Activated CD8-positive, alpha-beta memory T cell treated with anti-CD3 and anti-CD28 coated beads, Interleukin-2, amount 50 U/mL, for 4 hours (primary cell): ENCODE results near the gene CAMK1D.

Experiments used
- DNase-seq: peaks from one replicate; pipeline ENCODE4 v3.0.0-alpha.2; 2020

The CAMK1D gene

DNA sequence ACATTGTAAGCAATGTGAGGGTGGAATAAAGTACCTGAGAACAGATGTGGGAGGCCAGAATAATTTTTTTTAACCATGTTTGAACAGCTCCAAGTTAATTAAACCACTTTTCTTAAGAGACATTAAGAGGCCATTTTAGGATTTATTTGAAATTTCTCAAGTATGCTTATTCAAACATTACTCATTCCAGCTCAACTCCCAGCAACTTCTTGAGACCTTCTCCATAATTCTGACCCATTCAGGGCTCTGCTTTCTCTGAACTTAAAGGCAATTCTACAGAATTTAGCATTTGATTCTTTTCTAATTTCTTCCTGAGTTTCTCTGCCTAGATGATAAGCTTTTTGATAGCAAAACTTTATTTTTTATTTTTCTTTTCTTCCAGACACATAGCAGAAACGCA lies 314.5 kb downstream of the CAMK1D start:
- DNase-seq: no peak

DNA sequence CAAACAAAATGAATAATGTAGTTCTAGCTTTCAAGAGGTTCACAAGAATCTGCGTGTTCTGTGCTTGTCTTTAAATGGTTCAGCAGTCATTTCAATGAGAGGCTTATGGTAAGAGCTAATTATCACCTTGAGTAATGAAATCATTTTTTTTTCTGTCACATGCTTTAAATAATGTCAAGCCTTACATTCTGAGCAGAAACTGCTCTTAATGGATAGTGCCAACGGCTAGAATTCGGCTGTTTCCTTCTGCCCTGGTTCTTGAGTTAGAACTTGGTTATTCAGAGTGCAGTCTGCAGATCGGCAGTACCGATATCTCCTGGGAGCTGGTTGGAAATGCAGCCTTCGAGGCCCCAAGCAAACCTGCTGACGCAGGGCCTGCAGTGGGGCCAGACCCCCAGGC lies 316.2 kb downstream of the CAMK1D start:
- no peak for DNase-seq

DNA sequence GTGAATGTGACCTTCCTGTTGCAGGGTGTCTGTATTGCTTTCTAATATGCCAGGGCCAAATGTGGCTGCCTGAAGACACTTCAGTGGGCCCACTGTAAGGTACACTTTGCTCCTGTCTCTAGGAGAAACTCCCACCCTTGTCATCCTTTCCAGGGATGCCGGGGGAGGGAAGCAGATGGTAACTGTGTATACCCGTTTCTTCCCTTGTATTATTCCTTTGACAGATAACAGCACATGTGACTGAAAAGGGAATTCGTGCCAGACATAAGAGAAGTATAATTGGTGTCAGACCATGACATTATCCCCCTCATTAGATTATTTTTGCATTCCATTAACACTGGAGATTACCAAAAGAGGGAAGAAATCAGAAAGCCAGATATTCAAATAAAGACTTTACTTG lies 317.7 kb downstream of the CAMK1D start:
- no peak for DNase-seq

GRCh38 chr10:12668634-12669033 lies 319.3 kb downstream of the CAMK1D start:
- DNase-seq: no peak

DNA sequence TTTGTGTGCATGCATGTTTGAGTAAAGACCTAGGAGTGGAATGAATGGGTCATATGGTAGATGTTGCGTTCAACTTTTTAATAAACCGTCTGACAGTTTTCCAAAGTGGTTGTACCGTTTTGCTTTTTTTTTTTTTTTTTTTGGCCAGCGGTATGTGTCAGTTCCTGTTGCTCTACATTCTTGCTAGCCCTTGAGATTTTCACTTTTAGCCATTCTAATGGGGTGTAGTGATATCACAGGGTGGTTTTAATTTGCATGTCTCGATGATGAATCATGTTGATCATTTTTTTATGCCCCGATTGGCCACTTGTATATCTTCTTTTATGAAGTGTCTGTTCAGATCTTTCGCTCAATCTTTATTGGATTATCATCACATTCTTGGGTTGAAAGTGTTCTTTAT lies 320.7 kb downstream of the CAMK1D start:
- DNase-seq: no peak

GRCh38 chr10:12675186-12675585 lies 325.8 kb downstream of the CAMK1D start:
- DNase-seq: no peak

- no peak for DNase-seq
Measured at GRCh38 chr10:12679636-12680035, 330.3 kb downstream of the CAMK1D start.

DNA sequence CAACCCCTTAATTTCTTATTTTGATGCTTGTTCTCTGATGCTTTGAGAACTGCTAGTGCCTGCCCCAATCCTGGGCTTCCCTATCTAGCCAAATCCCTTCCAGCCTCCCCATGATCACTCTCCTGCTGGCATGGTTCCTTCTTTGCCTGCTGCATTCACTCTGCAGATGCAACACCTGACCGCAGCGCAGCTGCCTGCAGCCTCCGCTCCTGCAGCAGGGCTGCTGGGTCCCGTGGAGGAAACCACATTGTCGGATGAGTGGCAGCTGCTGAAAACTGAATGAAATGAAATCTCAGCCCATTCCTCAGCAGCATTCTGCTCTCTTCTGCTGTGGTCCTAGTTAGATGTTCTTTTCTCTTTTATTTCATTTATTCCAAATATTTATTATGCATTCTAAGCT lies 331.9 kb downstream of the CAMK1D start:
- DNase-seq: no peak

DNA sequence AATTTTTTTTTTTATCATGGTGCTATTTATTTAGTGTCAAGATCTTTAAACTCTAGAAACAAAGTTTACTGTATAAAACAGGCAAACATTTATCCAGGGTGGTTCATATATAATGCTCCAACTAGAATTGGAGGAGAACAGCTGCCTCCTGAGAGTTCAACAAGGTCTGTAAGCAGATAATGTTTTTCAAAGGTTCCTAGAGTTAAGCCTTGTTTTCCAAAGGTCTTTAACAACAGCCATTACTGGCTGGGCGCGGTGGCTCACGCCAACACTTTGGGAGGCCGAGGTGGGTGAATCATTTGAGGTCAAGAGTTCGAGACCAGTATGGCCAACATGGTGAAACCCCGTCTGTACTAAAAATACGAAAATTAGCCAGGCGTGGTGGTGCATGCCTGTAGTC lies 335.4 kb downstream of the CAMK1D start:
- no peak for DNase-seq

GRCh38 chr10:12685261-12686058 lies 336.1 kb downstream of the CAMK1D start:
- DNase-seq: no peak

DNA sequence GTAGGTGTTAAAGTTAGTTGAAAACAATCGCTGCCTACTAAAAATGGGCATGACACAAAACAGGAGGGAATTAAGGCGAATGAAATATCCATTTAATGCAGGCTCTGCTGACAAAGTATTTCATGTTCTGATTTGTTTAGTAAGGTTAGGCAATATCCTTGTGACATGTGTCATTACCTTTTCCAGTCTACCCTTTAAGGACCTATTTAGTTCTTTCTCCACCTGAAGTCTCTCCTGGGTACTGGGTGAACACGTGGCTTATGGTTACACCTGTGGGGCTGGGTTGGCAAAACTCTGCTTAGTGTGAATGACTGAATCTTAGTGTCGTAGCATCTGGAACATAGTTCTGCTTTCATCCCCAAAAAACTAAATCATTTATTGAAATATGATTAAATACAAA lies 338.6 kb downstream of the CAMK1D start:
- DNase-seq: no peak

DNA sequence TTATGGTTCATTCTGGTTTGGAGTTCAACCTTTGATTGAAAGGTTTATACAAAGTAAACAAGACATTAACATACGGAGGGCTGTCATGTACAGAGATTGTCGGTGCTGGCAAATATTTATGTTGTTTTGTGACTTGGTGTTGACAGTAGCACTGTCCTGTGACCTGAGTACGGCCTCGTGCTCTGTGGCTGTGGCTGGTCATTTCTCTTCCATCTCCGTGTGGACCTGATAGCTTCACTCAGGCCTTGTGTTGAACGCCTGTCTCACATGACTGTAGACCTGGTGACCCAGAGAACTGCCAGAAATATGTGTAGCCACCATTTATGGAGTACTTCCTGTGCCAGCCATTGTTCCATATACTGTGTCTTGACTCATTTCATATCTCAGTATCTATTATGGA lies 340.5 kb downstream of the CAMK1D start:
- DNase-seq: no peak

GRCh38 chr10:12690525-12691126 lies 341.3 kb downstream of the CAMK1D start:
- DNase-seq: no peak

GRCh38 chr10:12691596-12691995 lies 342.2 kb downstream of the CAMK1D start:
- no peak for DNase-seq

DNA sequence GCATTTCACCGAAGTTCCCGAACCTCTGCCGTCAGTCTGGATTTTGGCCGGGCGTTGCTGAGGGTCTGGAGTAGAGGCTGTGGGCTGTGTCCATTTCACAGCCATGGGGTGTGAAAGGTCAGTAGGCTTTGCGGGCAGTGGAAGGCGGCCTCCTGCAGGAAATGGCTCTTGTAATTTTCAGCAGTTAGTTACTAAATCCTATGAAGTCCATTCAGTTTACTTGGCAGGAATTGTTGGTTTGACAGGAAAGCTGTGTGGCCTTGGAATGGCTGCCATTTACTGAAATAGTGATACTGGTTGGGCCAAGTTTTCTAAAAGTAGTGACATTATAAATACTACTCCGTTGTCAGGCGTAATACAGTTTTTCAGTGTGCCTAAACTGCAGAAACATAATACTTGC lies 348.4 kb downstream of the CAMK1D start:
- DNase-seq: no peak

GRCh38 chr10:12699258-12699700 lies 349.9 kb downstream of the CAMK1D start:
- no peak for DNase-seq

GRCh38 chr10:12699781-12700556 lies 350.6 kb downstream of the CAMK1D start:
- DNase-seq: no peak

GRCh38 chr10:12700557-12700874 lies 351.2 kb downstream of the CAMK1D start:
- no peak for DNase-seq

- no peak for DNase-seq
Measured at GRCh38 chr10:12701696-12702095, 352.3 kb downstream of the CAMK1D start.

GRCh38 chr10:12702215-12702770 lies 352.9 kb downstream of the CAMK1D start:
- no peak for DNase-seq

- no peak for DNase-seq
Measured at GRCh38 chr10:12703126-12703525, 353.8 kb downstream of the CAMK1D start.

- no peak for DNase-seq
Measured at GRCh38 chr10:12703813-12704212, 354.5 kb downstream of the CAMK1D start.

DNA sequence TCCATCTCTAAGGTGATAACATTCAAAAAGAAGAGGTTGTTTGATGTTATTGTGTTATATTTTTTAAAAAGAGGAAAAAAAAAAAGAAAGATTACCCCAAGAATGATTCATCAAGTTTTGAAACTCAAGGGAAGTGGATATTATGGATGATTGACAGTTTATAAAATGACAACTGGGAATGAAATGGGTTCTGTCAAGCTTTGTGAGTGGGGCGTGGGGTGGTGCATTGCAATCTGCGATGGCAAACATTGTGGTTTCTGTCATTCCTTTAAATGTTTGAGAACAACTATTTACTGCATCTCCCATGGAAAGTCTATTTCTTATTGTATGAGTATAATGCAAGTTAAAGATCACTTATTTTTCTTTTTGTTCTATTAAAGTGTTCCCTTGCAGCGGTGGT lies 355.1 kb downstream of the CAMK1D start:
- no peak for DNase-seq

DNA sequence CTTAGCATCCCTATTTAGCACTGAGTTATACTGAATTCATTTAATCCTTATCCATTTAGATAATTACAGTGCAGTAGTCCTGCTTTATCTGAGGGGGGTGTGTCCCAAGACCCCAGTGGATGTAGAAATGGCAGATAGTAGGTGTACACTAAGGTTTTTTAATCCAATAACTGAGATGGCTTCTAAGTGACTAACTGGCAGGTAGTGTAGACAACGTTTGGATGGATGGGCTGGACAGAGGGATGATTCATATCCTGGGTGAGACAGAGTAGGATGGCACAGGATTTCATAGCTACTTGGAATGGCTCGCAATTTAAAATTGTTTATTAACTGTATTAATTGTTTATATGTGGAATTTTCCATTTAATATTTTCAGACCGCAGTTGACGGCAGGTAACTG lies 356.6 kb downstream of the CAMK1D start:
- DNase-seq: no peak
